Measurements from ENCODE around the gene APBA1. TPM values are rescaled to one million over a fixed set of nuclear protein-coding genes. Genes with fewer than 3 reads are reported as not detected.

The APBA1 gene
- total and polyA plus RNA-seq, 2 of the 8 experiments (the other 6 are each of a cell fraction or from before 2014, with no cell fraction given), result 0.36 to 0.60 TPM

DNA sequence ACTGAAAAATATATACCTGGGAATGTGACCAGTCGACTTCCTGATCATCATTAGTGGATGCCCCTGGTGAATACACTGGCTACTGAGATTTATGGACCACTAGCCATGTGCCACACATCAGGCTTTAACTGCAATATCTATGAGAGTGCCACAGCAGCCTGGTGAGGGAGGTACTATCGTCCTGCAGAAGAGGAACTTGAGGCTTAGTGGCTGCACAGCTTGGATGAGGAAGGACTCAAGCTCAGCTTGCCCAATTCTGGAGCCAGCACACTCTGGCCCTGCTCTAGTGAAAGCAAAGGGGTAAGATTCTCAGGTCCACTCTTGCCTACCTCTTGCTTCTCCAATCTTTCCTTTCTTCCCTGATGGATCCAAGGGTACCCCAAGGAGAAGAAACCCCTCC, 217.8 kb downstream of the APBA1 start:
- Histone ChIP-seq H3K56ac (replicated peaks; ENCODE audit: insufficient read length, low read depth, low read length) (no peak overlapping the region), H3K9me3 (ENCODE audit: insufficient read depth in 2 of 2, low read depth in 1 of 2, low read length in 1 of 2) (peaks cover 0 to 2% of the 10 kb centered on the region in 2 experiments; a peak in 1 of 4 replicates), H3K4ac (replicated peaks; ENCODE audit: insufficient read length, low read depth, low read length) (no peak overlapping the region), H3K4me1 (replicated peaks in 1 of 4; ENCODE audit: control insufficient read depth in 3 of 4, insufficient read depth in 4 of 4, low read length in 3 of 4) (no peaks in the 10 kb centered on the region; a peak in 1 of 7 replicates), H4K91ac (replicated peaks; ENCODE audit: insufficient read length, low read length) (no peak overlapping the region), H3K36me3 (ENCODE audit: control insufficient read depth in 2 of 4, insufficient read depth in 4 of 4, low read length in 3 of 4) (no peaks in the 10 kb centered on the region), H2BK20ac (ENCODE audit: low read length) (no peak overlapping the region), H3K4me3 (ENCODE audit: extremely low read depth in 1 of 4, insufficient read depth in 2 of 4, low read depth in 3 of 4, low read length in 4 of 4) (no peak overlapping the region), H2BK120ac (replicated peaks; ENCODE audit: low read depth, low read length) (no peak overlapping the region), H3K9ac (replicated peaks in 1 of 4; ENCODE audit: extremely low read depth in 1 of 4, low read depth in 3 of 4, low read length in 3 of 4) (no peak overlapping the region), H2BK12ac (ENCODE audit: low read depth, low read length) (no peak overlapping the region), H3K27me3 (replicated peaks in 1 of 4; ENCODE audit: control insufficient read depth in 3 of 4, extremely low read depth in 1 of 4, insufficient read depth in 3 of 4, low read length in 3 of 4) (no peaks in the 10 kb centered on the region), H2BK5ac (ENCODE audit: low read depth, low read length) (no peak overlapping the region), H3K27ac (ENCODE audit: low read depth, low read length) (no peak overlapping the region), H4K5ac (ENCODE audit: insufficient read length, low read depth, low read length) (no peak overlapping the region), H3K23me2 (ENCODE audit: low read depth, low read length) (no peaks in the 10 kb centered on the region), H3K4me2 (ENCODE audit: insufficient read depth in 1 of 2, low read depth in 2 of 2, low read length in 2 of 2) (no peak overlapping the region), H2AK5ac (ENCODE audit: low read depth, low read length) (no peak overlapping the region), H3K79me1 (ENCODE audit: low read depth, low read length) (no peaks in the 10 kb centered on the region), H2BK15ac (ENCODE audit: low read length) (no peak overlapping the region), H3K23ac (ENCODE audit: insufficient read length) (no peak overlapping the region), H4K8ac (ENCODE audit: extremely low read depth, insufficient read depth, low read length) (no peak overlapping the region), H3K14ac (ENCODE audit: insufficient read length) (no peak overlapping the region), H3K18ac (ENCODE audit: extremely low read depth, low read length) (no peak overlapping the region), H2AFZ (ENCODE audit: low read length) (no peak overlapping the region), H3K79me2 (ENCODE audit: control insufficient read depth in 1 of 2, insufficient read depth in 2 of 2, low read length in 2 of 2) (no peaks in the 10 kb centered on the region), H4K20me1 (replicated peaks in 1 of 2; ENCODE audit: control insufficient read depth in 1 of 2, insufficient read depth in 2 of 2, low read length in 2 of 2) (no peaks in the 10 kb centered on the region)
- POLR2A ChIA-PET (ENCODE audit: partially characterized antibody), result no interaction called here
- CTCF ChIA-PET (ENCODE audit: partially characterized antibody), result interaction anchor here (1.0 to 1.5 kb wide), 2 partner anchors 9 to 92 kb away, joined by 3 to 4 read pairs; no protein-coding TSS in a partner anchor
- WGBS, 2 experiments (ENCODE audit: extremely low coverage in 1 of 2, insufficient coverage in 1 of 2, insufficient read length in 1 of 2, insufficient replicate concordance in 2 of 2, low coverage in 1 of 2, low lambda C conversion rate in 2 of 2, missing lambda C conversion rate in 1 of 2), result 83% methylated on average over 2 of the region's 2 CpGs; no CpG with 5 or more reads in 1 of the 2 experiments
- DNase-seq (ENCODE audit: low read depth in 1 of 2, low spot score in 2 of 2) (no peak), FAIRE-seq (no peak)
- no peak for TF ChIP-seq TBP (IDR thresholded peaks at IDR 0.05; ENCODE audit: low read depth, low read length)
- no peak for TF ChIP-seq CHD2 (IDR thresholded peaks at IDR 0.05; ENCODE audit: low read length)
- TF ChIP-seq HDAC6 (IDR thresholded peaks at IDR 0.05; ENCODE audit: low read depth, low read length), result no peak
- no peak for TF ChIP-seq FOSL1 (IDR thresholded peaks at IDR 0.05; ENCODE audit: insufficient read depth, low read depth, low read length)
- TF ChIP-seq PHF8 (conservative IDR thresholded peaks at IDR 0.05; ENCODE audit: low read depth, low read length), result no peak
- TF ChIP-seq CREB1 (IDR thresholded peaks at IDR 0.05), result no peak
- no peak for TF ChIP-seq RXRA (IDR thresholded peaks at IDR 0.05; ENCODE audit: insufficient read depth, low read depth, low read length)
- TF ChIP-seq POLR2A (IDR thresholded peaks at IDR 0.05; ENCODE audit: control extremely low read depth in 1 of 2, low read depth in 2 of 2, low read length in 2 of 2), result no peak
- no peak for TF ChIP-seq RNF2 (IDR thresholded peaks at IDR 0.05; ENCODE audit: borderline replicate concordance, low read depth, low read length, missing control alignments, poor library complexity, severe bottlenecking)
- TF ChIP-seq, protein P1, sequence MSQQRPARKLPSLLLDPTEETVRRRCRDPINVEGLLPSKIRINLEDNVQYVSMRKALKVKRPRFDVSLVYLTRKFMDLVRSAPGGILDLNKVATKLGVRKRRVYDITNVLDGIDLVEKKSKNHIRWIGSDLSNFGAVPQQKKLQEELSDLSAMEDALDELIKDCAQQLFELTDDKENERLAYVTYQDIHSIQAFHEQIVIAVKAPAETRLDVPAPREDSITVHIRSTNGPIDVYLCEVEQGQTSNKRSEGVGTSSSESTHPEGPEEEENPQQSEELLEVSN (IDR thresholded peaks at IDR 0.05), result no peak
- TF ChIP-seq, protein P2, sequence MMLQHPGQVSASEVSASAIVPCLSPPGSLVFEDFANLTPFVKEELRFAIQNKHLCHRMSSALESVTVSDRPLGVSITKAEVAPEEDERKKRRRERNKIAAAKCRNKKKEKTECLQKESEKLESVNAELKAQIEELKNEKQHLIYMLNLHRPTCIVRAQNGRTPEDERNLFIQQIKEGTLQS (IDR thresholded peaks at IDR 0.05; ENCODE audit: insufficient read depth, low read depth, low read length), result no peak
- TF ChIP-seq SP1 (IDR thresholded peaks at IDR 0.05; ENCODE audit: low read depth, low read length), result no peak
- no peak for TF ChIP-seq EGR1 (IDR thresholded peaks at IDR 0.05; ENCODE audit: borderline replicate concordance, low read depth, low read length)
- TF ChIP-seq EP300 (IDR thresholded peaks at IDR 0.05; ENCODE audit: borderline replicate concordance in 1 of 2, low read depth in 2 of 2, low read length in 2 of 2), result no peak

Measured in H1 (cell line).